HG03064 (cell line): ENCODE measurements around the gene NAT14.

ENCODE experiments used
- ATAC-seq: cut with Tn5 transposase; IDR thresholded peaks from one replicate; pipeline ENCODE4 v1.9.1; 2021; ENCODE audit warnings: low read depth; ENCODE audit not compliant: unreplicated experiment

The NAT14 gene

DNA sequence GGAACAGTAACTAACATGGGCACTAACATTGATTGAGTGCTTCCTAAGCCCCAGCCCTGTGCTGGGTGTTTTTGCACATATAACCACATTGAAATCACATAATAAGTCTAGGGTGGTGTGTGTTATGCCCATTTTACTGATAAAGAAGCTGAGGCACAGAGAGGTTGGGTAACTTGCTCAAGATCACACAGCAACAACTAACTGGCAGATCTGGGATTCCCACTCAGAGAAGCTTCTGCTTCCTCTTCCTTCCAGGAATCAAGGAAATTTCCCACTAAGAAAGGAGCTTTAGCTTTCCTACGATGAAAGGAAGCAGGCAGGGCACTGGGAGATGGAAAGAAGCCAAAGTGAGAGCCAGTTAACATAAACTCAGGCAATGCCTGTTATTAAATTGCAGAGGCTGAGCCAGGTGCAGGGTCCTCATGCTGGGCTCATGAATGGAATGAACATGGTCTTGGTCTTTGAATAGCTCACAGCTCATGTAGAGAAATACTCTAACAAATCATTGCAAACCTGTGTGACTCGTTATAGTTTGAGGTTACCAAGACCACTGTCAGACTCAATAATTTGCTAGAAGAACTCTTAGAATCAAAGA is 13.4 kb downstream of the NAT14 start:
- ATAC-seq: no peak

DNA sequence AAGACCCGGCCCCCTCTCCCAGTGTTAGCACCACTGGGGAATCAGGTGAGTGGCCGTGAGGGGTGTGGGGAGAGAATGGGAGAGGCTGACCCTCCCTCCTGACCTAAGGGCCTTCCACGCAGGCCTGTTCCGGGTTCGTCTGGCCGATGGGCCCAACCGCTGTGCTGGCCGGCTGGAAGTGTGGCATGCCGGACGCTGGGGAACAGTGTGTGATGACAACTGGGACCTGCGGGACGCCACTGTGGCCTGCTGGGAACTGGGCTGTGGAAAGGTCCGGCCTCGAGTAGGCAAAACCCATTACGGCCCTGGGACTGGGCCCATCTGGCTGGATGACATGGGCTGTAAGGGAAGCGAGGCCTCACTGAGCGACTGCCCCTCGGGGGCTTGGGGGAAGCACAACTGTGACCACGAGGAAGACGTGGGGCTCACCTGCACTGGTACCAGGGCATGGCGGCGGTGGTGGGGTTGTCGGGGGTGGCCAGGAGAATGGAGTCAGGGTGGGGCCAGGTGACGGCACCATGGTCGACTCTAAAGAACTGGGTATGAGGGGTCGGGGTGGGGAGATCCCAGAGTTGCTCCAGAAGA is 15.5 kb downstream of the NAT14 start:
- ATAC-seq: no peak

GRCh38 chr19:55502197-55502952 is 17.4 kb downstream of the NAT14 start:
- no peak for ATAC-seq

GRCh38 chr19:55503157-55503501 is 18.1 kb downstream of the NAT14 start:
- no peak for ATAC-seq

DNA sequence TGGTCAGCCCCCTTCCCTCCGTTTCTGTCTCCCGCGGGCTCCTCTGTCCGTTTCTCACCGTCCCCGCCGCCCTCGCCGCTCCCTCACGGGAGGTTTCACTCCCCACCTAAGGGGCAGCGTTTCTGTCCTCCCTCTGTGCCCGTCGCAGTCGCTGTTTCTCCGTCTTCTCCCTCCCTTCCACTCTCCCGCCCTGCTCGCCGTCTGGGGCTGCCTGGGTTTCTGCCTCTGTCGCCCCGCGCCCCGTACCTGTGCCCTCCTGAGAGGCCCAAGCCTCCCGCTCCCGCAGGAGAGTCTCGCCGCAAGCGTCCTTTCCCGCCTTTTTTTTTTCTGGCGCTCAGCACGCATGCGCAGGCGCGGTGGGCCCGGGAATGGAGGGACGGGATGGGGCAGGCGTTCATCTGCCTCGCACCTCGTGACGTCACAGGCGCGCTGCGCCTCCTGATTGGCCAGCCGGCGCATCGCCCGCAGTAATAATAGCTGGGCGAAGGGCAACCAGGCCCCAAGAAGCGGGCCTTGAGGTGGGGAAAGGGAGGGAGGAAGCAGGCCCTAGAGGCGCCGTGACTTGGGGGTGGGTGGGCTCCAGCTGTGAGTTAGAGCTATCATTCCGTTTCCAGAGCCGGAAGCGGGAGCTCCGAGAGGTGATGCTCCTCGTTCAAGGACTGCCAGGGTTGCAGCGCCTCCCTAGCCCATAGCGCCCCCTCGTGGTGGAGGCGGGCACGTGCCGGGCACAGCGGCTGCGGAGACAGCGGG is 18.7 kb downstream of the NAT14 start:
- no peak for ATAC-seq

GRCh38 chr19:55504252-55504603 is 19.2 kb downstream of the NAT14 start:
- no peak for ATAC-seq

DNA sequence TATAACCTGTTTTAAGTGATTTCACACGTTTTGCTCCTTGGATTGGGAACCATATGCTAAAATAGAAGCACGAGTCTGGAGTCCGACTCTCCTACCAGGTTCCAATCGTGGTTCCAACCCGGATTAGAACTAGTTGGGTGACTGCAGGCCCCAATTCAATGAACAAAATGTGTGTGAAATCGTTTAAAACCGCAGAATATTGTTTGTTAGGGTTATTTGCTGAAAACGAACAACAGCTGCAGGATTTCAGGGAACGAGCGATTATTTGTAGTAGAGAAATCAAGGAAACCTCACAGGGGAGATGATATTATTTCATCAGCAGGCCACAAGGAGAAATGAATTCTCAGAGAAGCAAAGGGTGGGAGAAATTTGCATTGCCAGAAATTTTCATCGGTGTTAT is 20.0 kb downstream of the NAT14 start:
- ATAC-seq: no peak

GRCh38 chr19:55508120-55508519 is 23.1 kb downstream of the NAT14 start:
- ATAC-seq: no peak

- ATAC-seq: peak; percentile 96
Observed at GRCh38 chr19:55516878-55517620, 32.1 kb downstream of the NAT14 start.

GRCh38 chr19:55519451-55520311 is 34.7 kb downstream of the NAT14 start:
- no peak for ATAC-seq

GRCh38 chr19:55520691-55521292 is 35.8 kb downstream of the NAT14 start:
- no peak for ATAC-seq

- no peak for ATAC-seq
Observed at GRCh38 chr19:55525289-55526101, 40.5 kb downstream of the NAT14 start.

GRCh38 chr19:55526216-55527196 is 41.5 kb downstream of the NAT14 start:
- no peak for ATAC-seq

GRCh38 chr19:55527197-55528029 is 42.4 kb downstream of the NAT14 start:
- no peak for ATAC-seq

DNA sequence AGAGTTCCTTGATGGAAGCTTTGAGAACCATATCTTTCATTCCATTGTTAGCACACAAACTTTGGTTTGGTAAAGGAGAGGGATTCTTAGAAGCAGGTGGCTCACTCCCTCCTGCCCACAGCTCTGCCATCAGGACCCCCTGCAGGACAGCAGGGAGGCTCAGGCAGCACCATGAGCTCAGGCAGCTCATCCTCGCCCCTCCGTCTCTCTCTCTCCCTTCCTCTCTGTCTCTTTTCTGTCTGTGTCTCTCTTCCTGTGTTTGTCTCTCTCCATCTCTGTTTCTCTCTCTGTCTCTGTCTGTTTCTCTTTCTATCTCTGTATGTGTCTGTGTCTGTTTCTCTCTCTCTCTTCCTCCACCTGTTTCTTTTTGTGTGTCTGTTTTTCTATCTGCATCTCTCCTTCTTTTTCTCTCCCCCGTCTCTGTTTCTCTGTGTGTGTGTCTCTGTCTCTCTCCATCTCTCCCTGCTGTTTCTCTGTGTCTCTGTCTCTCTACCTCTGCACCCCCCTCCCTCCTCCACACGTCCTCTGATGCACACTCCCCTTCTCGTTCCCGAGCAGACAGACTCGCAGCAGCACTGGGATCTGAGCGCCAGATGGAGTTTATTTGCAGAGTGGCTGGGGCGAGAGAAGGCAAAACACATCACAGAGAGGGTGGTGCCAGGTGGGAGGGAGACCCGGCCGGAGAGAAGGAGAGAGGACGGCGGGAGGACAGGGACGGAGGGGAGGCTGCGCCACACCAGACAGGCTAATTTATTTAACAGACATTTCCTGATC is 43.2 kb downstream of the NAT14 start:
- ATAC-seq: no peak
